Neural cell (in vitro differentiated cells): Measurements from ENCODE around the gene TUBA1B.

Experiments
- EP300 ChIP-seq: fragments of 450-650 bp; conservative IDR thresholded peaks from 2 replicates; pipeline ENCODE4 v1.6.1; 2014; ENCODE audit warnings: antibody characterized with exemption, mild to moderate bottlenecking, moderate library complexity; ENCODE audit not compliant: poor library complexity, severe bottlenecking
- EZH2 ChIP-seq: fragments of 200-600, 300-800 bp; shearing (Covaris generic), sonication (generic); IDR thresholded peaks from 2 replicates; pipeline ENCODE4 v1.6.1; 2014; ENCODE audit warnings: antibody characterized with exemption, low read length, borderline replicate concordance, mild to moderate bottlenecking; ENCODE audit not compliant: insufficient read depth, poor library complexity, severe bottlenecking
- TF ChIP-seq, protein P1 (sequence below): fragments of 450-650 bp; IDR thresholded peaks from 2 replicates; pipeline ENCODE4 v1.5.1; 2014; ENCODE audit warnings: antibody characterized with exemption, mild to moderate bottlenecking, moderate library complexity; ENCODE audit not compliant: poor library complexity, severe bottlenecking
- TF ChIP-seq, protein P2 (sequence below): IDR thresholded peaks from 2 replicates; pipeline ENCODE4 v1.6.1; 2012; ENCODE audit warnings: borderline replicate concordance

DNA sequence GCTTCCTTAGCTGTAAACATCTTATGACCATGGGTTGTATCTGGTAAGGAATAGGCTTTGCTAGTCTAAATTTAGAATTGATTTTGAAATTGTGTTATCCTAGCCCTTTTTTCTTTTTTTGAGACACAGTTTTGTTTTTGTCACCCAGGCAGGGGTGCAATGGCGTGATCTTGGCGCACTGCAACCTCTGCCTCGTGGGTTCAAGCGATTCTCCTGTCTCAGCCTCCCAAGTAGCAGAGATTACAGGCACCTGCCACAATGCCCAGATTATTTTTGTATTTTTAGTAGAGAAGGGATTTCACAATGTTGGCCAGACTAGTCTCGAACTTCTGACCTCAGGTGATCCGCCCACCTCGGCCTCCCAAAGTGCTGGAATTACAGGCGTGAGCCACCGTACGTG lies 2.4 kb upstream of the TUBA1B start:
- TF ChIP-seq EZH2: no peak
- TF ChIP-seq, protein P1, sequence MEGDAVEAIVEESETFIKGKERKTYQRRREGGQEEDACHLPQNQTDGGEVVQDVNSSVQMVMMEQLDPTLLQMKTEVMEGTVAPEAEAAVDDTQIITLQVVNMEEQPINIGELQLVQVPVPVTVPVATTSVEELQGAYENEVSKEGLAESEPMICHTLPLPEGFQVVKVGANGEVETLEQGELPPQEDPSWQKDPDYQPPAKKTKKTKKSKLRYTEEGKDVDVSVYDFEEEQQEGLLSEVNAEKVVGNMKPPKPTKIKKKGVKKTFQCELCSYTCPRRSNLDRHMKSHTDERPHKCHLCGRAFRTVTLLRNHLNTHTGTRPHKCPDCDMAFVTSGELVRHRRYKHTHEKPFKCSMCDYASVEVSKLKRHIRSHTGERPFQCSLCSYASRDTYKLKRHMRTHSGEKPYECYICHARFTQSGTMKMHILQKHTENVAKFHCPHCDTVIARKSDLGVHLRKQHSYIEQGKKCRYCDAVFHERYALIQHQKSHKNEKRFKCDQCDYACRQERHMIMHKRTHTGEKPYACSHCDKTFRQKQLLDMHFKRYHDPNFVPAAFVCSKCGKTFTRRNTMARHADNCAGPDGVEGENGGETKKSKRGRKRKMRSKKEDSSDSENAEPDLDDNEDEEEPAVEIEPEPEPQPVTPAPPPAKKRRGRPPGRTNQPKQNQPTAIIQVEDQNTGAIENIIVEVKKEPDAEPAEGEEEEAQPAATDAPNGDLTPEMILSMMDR: no peak
- TF ChIP-seq, protein P2, sequence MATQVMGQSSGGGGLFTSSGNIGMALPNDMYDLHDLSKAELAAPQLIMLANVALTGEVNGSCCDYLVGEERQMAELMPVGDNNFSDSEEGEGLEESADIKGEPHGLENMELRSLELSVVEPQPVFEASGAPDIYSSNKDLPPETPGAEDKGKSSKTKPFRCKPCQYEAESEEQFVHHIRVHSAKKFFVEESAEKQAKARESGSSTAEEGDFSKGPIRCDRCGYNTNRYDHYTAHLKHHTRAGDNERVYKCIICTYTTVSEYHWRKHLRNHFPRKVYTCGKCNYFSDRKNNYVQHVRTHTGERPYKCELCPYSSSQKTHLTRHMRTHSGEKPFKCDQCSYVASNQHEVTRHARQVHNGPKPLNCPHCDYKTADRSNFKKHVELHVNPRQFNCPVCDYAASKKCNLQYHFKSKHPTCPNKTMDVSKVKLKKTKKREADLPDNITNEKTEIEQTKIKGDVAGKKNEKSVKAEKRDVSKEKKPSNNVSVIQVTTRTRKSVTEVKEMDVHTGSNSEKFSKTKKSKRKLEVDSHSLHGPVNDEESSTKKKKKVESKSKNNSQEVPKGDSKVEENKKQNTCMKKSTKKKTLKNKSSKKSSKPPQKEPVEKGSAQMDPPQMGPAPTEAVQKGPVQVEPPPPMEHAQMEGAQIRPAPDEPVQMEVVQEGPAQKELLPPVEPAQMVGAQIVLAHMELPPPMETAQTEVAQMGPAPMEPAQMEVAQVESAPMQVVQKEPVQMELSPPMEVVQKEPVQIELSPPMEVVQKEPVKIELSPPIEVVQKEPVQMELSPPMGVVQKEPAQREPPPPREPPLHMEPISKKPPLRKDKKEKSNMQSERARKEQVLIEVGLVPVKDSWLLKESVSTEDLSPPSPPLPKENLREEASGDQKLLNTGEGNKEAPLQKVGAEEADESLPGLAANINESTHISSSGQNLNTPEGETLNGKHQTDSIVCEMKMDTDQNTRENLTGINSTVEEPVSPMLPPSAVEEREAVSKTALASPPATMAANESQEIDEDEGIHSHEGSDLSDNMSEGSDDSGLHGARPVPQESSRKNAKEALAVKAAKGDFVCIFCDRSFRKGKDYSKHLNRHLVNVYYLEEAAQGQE: no peak
- TF ChIP-seq EP300: no peak
